ENCODE results near the gene NUP205.

GRCh38 chr7:135509839-135510591 lies 47.7 kb upstream of the NUP205 start, which contains the start of gene CNOT4:
- peak; percentile 89 for TF ChIP-seq POLR2A (IDR thresholded peaks at IDR 0.05; ENCODE audit: low read depth, low read length)
- TF ChIP-seq TAF1 (IDR thresholded peaks at IDR 0.05; ENCODE audit: low read depth, low read length) = peak; percentile 85
- TF ChIP-seq POLR2AphosphoS5 (IDR thresholded peaks at IDR 0.05; ENCODE audit: low read depth, low read length) = peak; percentile 88

All from GM12891 (cell line).